ENCODE data around the gene BICRA.
"Not testable (repeated sequence)": the region's sequence is repeated elsewhere in the genome, so short reads cannot be mapped to it uniquely, and the experiment has no call there.

Gene BICRA

DNA sequence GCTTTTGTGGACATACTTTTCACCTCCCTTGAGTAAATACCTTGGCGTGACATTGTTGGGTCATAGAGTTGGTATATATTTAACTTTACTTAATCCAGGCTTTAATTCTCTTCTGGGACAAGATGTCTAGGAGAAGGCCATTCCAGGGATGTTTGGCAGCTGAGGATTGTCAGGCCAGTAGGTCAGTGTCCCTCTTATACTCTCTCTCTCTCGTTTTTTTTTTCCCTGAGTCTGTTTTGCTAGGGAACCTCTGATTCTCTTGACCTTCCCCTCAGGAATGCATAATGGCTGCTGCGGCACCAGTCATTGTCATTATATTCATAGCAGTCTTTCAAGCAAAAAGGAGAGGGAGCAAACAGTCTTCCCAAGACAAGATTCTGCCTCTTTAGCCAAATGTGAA is 48.8 kb downstream of the BICRA start:
- H3K27me3 Mint-ChIP-seq: no peaks in the 10 kb centered on the region
- H3K4me1 Mint-ChIP-seq (ENCODE audit: low read depth): peaks cover 23% of the 10 kb centered on the region
- H3K4me3 Mint-ChIP-seq: no peak overlapping the region
- H3K36me3 Mint-ChIP-seq (ENCODE audit: low read depth): peaks cover 30% of the 10 kb centered on the region
- no peaks in the 10 kb centered on the region for H3K9me3 Mint-ChIP-seq
- DNase-seq: no peak
- no peak overlapping the region for H3K27ac Mint-ChIP-seq

DNA sequence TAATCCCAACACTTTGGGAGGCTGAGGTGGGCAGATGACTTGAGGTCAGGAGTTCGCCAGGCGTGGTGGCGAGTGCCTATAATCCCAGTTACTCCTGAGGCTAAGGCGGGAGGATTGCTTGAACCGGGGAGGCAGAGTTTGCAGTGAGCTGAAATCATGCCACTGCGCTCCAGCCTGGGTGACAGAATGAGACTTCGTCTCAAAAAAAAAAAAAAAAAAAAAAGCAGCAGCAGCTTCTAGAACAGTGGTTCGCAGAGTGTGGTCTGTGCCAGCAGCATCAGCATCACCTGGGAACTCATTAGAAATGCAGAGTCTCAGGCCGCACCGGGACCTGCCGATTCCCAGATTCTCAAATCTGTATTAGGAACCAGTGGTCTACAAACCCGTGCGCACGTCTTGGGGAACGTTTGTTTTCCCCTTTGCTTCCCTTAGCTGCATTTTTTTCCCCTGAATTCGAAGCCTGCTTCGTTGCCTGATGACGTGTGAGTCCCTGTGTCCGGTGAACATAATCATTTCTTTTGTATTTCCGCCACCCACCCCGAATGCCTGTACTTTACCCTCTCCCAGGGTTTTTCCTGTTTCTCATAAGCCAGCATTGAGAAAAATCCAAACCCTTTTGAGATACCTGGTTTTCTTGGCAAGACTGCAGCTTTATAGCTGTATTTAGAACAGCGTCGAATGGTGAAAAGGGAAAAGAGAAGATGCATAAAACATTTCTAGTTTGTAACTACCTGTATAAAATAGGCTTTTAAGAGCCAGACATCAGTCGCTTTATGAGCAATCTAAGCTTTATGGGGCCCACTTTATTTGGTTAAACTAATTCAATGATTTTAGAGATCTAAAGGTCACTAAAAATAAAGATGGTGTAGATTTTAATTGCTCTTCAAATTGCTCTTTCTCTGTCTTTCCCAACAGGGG is 49.8 kb downstream of the BICRA start:
- Mint-ChIP-seq H3K9me3 (no peaks in the 10 kb centered on the region), H3K27me3 (no peaks in the 10 kb centered on the region), H3K4me3 (no peak overlapping the region), H3K27ac (no peak overlapping the region), H3K4me1 (ENCODE audit: low read depth) (peaks cover 23% of the 10 kb centered on the region), H3K36me3 (ENCODE audit: low read depth) (peaks cover 27% of the 10 kb centered on the region)
- no peak for DNase-seq

DNA sequence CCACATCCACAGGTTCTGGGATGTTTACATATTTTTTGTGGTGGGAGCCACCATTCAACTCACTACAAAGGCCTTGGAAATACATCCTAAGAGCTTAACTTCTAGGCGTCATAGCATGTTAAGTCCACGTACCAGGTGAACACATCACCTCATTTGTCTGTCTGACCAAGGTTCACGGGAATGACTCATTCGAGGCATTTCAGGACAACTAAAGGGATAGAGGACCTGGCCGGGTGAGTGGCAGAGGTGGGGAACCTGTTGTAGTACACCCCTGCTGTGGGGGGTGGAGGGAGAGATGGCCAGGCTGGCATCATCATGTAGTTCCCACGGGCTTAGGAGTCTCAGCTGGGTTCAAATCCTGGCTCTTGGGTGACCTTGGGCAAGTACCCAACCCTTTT is 51.5 kb downstream of the BICRA start:
- H3K9me3 Mint-ChIP-seq: no peaks in the 10 kb centered on the region
- no peaks in the 10 kb centered on the region for H3K27me3 Mint-ChIP-seq
- H3K36me3 Mint-ChIP-seq (ENCODE audit: low read depth): peaks cover 24% of the 10 kb centered on the region
- no peak overlapping the region for H3K4me3 Mint-ChIP-seq
- peak overlapping the region; percentile 26 for H3K27ac Mint-ChIP-seq
- H3K4me1 Mint-ChIP-seq (ENCODE audit: low read depth): peaks cover 28% of the 10 kb centered on the region
- no peak for DNase-seq

DNA sequence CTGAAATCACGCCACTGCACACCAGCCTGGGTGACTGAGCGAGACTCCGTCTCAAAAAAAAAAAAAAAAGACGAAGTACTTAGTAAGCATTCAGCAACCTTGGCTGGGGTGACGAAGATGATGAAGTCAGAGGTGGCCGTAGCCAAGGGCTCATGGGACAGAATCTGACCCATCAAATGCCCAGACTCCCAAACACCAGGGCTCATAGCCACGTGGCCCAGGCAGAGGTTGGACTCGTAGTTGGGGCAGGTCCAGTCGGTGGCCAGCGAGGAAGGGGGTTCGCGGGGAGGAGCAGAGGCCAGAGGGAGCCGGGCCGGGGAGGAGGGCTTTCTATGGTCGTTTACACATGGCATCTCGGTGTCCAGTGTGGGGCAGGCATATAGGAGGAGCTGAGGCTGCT is 52.2 kb downstream of the BICRA start:
- H3K27me3 Mint-ChIP-seq: no peaks in the 10 kb centered on the region
- no peak overlapping the region for H3K4me3 Mint-ChIP-seq
- peaks cover 24% of the 10 kb centered on the region for H3K36me3 Mint-ChIP-seq (ENCODE audit: low read depth)
- H3K9me3 Mint-ChIP-seq: no peaks in the 10 kb centered on the region
- DNase-seq: no peak
- peaks cover 28% of the 10 kb centered on the region for H3K4me1 Mint-ChIP-seq (ENCODE audit: low read depth)
- H3K27ac Mint-ChIP-seq: peak overlapping the region; percentile 15

DNA sequence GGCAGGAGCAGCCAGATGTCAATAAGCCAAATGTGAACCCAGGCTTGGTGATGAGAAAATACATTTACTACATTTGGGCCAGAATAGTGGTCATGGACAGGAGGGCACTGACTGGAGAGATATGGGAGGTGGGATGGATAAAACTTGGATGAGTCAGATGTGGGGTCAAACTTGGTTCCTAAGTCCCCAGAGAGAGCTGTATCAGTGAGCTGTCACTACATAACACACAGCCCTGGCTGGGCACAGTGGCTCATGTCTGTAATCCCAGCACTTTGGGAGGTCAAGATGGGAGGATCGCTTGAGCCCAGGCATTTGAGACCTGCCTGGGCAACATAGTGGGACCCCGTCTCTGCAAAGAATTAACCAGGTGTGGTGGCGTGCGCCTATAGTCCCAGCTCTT is 52.7 kb downstream of the BICRA start:
- Mint-ChIP-seq H3K36me3 (ENCODE audit: low read depth) (peaks cover 24% of the 10 kb centered on the region), H3K9me3 (no peaks in the 10 kb centered on the region), H3K27ac (peak overlapping the region; percentile 15), H3K27me3 (no peaks in the 10 kb centered on the region), H3K4me3 (no peak overlapping the region), H3K4me1 (ENCODE audit: low read depth) (peaks cover 29% of the 10 kb centered on the region)
- DNase-seq: no peak

DNA sequence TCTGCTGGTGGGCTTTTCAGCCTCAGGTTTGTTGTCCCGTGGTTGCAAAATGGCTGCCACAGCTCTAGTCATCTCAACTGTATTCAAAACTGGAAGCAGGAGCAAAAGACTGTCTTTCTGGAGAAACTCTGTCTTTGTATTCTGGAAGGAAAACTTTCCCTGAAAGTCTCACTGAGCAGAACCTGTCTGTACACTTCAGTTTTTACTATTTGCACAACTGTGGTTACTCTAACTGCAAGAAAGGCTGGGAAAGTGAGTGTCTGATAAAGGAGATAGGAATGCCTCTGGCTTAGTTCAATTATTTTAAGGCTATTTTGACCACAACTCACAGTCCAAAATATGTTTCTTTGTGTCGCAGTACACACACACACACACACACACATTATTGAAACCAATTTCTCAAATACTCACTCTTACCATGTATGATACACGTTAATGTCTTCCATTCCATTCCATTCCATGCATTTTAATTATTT is 54.5 kb downstream of the BICRA start:
- DNase-seq: no peak
- Mint-ChIP-seq H3K27ac (peak overlapping the region; percentile 51), H3K4me3 (no peak overlapping the region), H3K27me3 (no peaks in the 10 kb centered on the region), H3K36me3 (ENCODE audit: low read depth) (peaks cover 26% of the 10 kb centered on the region), H3K4me1 (ENCODE audit: low read depth) (peaks cover 31% of the 10 kb centered on the region), H3K9me3 (no peaks in the 10 kb centered on the region)

DNA sequence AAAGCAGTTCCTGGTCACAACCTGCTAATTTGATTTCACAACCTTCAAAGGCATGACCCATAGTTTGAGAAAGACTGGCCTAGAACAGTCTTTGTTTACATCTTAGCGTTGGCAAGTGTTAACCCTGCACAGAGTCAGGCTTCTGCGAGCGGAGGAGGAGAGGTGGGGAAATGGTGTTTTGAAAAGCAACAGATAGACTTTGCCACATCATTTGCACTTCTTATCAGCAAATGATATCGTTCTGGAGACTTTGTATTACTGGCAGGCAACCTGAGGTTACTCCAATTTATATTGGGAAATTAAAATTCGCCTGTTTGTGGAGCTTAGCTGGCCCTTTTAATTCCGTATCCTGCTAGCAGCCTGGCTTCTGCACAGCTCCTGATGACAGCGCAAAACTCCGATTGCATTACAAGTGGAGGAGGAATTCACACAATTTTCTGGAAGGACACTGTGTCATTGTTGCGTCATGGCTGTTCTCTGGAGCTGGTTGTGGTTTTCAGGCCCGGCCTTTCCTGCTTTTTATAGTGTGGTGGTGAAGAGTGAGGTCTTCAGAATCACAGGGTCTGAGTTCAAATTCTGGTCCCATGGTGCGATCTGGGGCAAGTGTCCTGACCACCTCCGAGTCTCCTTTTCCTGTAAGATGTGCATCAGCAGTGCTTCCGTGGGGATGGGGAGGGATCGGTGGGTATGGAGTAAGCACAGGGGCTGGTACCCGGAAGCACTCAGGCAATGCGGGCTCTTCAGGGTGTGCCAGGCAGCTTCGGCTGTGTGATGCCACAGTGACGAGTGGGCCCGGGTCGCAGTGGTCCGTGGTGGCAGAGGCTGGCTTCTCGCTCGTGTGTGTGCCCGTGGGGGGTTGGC is 55.2 kb downstream of the BICRA start:
- no peaks in the 10 kb centered on the region for H3K27me3 Mint-ChIP-seq
- no peak overlapping the region for H3K4me3 Mint-ChIP-seq

DNA sequence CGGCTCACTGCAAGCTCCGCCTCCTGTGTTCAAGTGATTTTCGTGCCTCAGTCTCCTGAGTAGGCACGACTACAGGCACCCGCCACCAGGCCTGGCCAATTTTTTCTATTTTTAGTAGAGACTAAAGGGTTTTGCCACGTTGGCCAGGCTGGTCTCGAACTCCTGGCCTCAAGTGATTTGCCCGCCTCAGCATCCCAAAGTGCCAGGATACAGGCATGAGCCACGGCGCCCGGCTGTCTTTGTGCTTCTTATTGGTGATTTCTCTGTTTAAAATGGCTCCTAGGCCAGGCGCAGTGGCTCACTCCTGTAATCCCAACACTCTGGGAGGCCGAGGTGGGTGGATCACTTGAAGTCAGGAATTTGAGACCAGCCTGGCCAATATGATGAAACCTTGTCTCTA is 59.6 kb downstream of the BICRA start:
- not testable (repeated sequence) for H3K9me3 Mint-ChIP-seq, H3K27me3 Mint-ChIP-seq, DNase-seq, H3K4me3 Mint-ChIP-seq, H3K27ac Mint-ChIP-seq
- Mint-ChIP-seq H3K36me3 (ENCODE audit: low read depth) (peaks cover 16% of the 10 kb centered on the region), H3K4me1 (ENCODE audit: low read depth) (peaks cover 17% of the 10 kb centered on the region)

More for the DNA sequence above, 55.2 kb downstream of the BICRA start:
- no peak for DNase-seq
- peaks cover 26% of the 10 kb centered on the region for H3K36me3 Mint-ChIP-seq (ENCODE audit: low read depth)
- peaks cover 28% of the 10 kb centered on the region for H3K4me1 Mint-ChIP-seq (ENCODE audit: low read depth)
- peak overlapping the region; percentile 51 for H3K27ac Mint-ChIP-seq
- H3K9me3 Mint-ChIP-seq: no peaks in the 10 kb centered on the region

DNA sequence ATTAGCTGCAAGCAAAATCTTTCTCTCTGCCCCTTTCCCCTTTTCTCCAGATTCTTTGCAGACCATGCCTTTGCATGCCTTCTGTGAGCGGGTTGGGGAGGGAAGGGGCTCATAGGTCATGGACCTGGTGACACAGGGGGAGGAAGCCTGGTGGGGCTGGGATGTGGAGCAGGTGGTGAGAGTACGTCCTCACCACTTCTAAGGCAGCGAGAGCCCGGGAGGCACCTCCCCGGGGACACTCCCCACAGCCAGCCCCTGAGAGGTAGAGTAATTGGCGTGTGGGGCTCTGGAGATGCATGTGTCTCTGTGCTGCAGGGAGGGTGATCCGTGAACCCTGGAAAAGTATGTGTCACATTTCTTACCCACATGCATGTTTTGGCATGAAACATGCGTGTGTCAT is 61.8 kb downstream of the BICRA start:
- DNase-seq: no peak
- Mint-ChIP-seq H3K27ac (peak overlapping the region; percentile 62), H3K4me1 (ENCODE audit: low read depth) (peaks cover 6% of the 10 kb centered on the region), H3K9me3 (no peaks in the 10 kb centered on the region), H3K4me3 (no peak overlapping the region), H3K36me3 (ENCODE audit: low read depth) (peaks cover 31% of the 10 kb centered on the region), H3K27me3 (no peaks in the 10 kb centered on the region)

DNA sequence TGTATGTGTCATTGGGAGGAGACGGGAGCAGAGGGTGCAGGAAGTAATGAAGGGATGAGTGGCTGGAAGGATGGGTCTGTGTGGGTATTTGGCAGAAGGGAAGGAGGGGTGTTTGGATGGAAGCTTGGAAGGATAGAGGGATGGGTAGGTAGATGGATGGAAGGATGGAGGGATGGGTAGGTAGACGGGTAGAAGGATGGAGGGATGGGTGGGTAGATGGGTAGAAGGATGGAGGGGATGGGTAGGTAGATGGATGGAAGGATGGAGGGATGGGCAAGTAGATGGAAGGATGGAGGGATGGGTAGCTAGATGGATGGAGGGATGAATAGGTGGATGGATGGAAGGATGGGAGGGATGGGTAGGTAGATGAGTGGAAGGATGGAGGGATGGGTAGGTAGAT is 62.6 kb downstream of the BICRA start:
- no peaks in the 10 kb centered on the region for H3K27me3 Mint-ChIP-seq
- H3K4me3 Mint-ChIP-seq: no peak overlapping the region
- no peaks in the 10 kb centered on the region for H3K9me3 Mint-ChIP-seq
- H3K27ac Mint-ChIP-seq: no peak overlapping the region
- no peak for DNase-seq
- peaks cover 5% of the 10 kb centered on the region for H3K4me1 Mint-ChIP-seq (ENCODE audit: low read depth)
- H3K36me3 Mint-ChIP-seq (ENCODE audit: low read depth): peaks cover 34% of the 10 kb centered on the region

DNA sequence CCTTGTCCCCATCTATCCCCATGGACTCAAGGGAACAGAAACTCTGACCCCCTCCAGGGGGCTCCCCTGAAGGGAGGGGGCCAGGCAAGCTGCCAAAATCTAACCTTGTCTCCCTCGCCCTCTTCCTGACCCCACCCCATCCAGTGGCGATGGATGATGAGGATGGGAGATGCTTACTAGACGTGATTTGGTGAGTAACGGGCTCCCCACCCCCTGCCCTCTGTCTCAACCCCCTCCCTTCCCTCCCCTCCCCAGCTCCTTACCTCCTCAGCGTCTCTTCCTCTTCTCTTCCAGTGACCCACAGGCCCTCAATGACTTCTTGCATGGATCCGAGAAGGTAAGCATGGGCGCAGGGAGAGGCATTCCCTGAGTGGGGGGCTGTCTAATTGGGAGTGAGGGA is 64.5 kb downstream of the BICRA start:
- Mint-ChIP-seq H3K27ac (no peak overlapping the region), H3K36me3 (ENCODE audit: low read depth) (peaks cover 49% of the 10 kb centered on the region), H3K4me3 (no peak overlapping the region), H3K27me3 (no peaks in the 10 kb centered on the region), H3K4me1 (ENCODE audit: low read depth) (peaks cover 2% of the 10 kb centered on the region), H3K9me3 (no peaks in the 10 kb centered on the region)
- DNase-seq: no peak

DNA sequence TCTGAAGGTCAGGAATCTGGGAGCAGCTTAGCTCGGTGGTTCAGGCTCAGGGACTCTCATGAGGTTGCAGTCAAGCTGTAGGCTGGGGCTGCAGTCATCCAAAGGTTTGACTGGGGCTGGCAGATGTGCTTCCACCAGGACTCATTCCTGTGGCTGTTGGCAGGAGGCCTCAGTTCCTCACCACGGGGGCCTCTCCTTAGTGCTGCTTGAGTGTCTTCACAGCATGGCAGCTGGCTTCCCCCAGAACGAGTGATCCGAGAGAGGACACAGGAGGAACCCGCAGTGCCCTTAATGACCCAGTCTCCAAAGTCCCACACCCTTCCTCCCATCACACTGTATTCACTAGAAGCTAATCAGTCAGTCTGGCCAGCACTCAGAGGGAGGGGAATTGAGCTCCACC is 65.6 kb downstream of the BICRA start:
- H3K4me3 Mint-ChIP-seq: no peak overlapping the region
- DNase-seq: no peak
- no peak overlapping the region for H3K27ac Mint-ChIP-seq
- H3K4me1 Mint-ChIP-seq (ENCODE audit: low read depth): no peaks in the 10 kb centered on the region
- peaks cover 56% of the 10 kb centered on the region for H3K36me3 Mint-ChIP-seq (ENCODE audit: low read depth)
- H3K9me3 Mint-ChIP-seq: no peaks in the 10 kb centered on the region
- no peaks in the 10 kb centered on the region for H3K27me3 Mint-ChIP-seq

DNA sequence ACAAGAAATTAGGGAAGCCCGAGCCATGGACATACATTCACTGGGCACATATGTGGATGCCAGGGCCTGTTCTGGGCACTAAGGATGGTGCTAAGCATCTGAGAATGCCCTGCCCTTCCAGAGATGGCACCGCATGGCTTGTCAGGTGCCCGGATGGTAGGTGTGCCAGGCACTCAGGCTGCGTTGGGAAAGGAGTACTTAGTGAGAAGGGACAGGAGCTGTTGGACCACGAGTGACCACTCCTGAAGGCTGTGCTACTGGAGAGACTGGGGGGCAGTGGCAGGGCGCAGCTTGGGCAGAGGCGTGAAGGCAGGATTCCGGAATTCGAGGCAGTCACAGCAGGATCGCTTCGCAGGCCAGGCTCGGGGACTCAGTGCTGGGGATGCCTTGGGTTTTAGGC is 66.3 kb downstream of the BICRA start:
- no peaks in the 10 kb centered on the region for H3K27me3 Mint-ChIP-seq
- no peaks in the 10 kb centered on the region for H3K9me3 Mint-ChIP-seq
- H3K27ac Mint-ChIP-seq: no peak overlapping the region
- H3K36me3 Mint-ChIP-seq (ENCODE audit: low read depth): peaks cover 53% of the 10 kb centered on the region
- no peak for DNase-seq
- no peaks in the 10 kb centered on the region for H3K4me1 Mint-ChIP-seq (ENCODE audit: low read depth)
- H3K4me3 Mint-ChIP-seq: no peak overlapping the region

DNA sequence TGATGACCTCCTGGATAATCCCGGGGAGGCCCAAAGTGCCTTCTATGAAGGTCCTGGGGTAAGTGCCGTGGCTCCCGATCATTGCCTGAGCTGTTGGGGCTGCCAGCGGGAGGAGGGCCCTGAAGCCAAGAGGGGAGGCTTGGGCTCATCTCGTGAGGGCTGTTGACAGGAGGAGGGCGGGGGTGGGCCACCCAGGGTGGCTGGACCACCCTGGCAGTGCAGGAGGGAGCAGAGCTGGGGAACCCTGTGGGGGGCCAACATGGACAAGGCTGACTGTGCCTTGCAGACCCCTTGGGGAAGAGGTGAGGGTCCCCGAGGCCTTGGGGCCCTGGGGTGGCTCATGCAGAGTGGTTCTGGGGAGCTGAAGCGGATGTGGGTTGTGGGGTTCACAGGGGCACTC is 66.9 kb downstream of the BICRA start:
- no peaks in the 10 kb centered on the region for H3K4me1 Mint-ChIP-seq (ENCODE audit: low read depth)
- no peak overlapping the region for H3K27ac Mint-ChIP-seq
- H3K36me3 Mint-ChIP-seq (ENCODE audit: low read depth): peaks cover 49% of the 10 kb centered on the region
- no peaks in the 10 kb centered on the region for H3K9me3 Mint-ChIP-seq
- no peak overlapping the region for H3K4me3 Mint-ChIP-seq
- DNase-seq: no peak
- no peaks in the 10 kb centered on the region for H3K27me3 Mint-ChIP-seq

DNA sequence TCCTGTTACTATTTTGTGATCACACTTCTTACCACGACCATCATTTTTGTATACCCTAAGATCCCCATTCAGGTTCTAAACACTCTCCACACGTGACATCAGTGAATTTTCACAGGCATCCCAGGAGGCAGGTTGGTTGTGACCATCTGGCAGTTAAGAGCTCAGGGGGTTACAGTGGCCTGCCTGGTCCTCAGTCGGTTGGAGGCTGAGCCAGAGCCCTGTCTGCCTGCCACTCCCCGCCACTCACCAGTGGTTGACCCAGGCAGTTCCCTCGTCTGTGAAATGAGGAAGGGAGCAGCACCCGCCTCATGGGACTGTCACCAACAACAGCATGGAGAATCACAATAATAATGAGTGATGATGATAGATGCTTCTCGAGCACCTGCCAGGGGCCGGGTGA is 67.9 kb downstream of the BICRA start:
- Mint-ChIP-seq H3K4me3 (no peak overlapping the region), H3K27me3 (no peaks in the 10 kb centered on the region), H3K9me3 (no peaks in the 10 kb centered on the region), H3K27ac (no peak overlapping the region), H3K4me1 (ENCODE audit: low read depth) (no peaks in the 10 kb centered on the region), H3K36me3 (ENCODE audit: low read depth) (peaks cover 54% of the 10 kb centered on the region)
- no peak for DNase-seq

Data from activated T-cell treated with anti-CD3 and anti-CD28 coated beads, Interleukin-2, amount 50 U/mL, for 24 hours (primary cell).